SU-DHL-6 (cell line): ENCODE measurements around the gene BAZ2A.

Source experiments
- H2AFZ ChIP-seq: fragments of 200-600 bp; sonication (generic); 2 replicates; pipeline ENCODE4 v1.6.1; 2014; ENCODE audit warnings: low read depth, mild to moderate bottlenecking, moderate library complexity, mixed read lengths, antibody characterized with exemption, low read length; ENCODE audit not compliant: severe bottlenecking
- H3F3A ChIP-seq: fragments of 200-600 bp; shearing (Covaris generic); 2 replicates; pipeline ENCODE4 v1.6.0; 2016; ENCODE audit warnings: antibody characterized with exemption, mild to moderate bottlenecking; ENCODE audit not compliant: insufficient read depth
- H3K27ac ChIP-seq: fragments of 200-600 bp; sonication (generic); 2 replicates; pipeline ENCODE4 v1.5.1; 2016; ENCODE audit warnings: low read depth, mild to moderate bottlenecking, low read length, moderate library complexity, mixed read lengths
- H3K27me3 ChIP-seq: fragments of 200-600 bp; sonication (generic), shearing (Covaris generic); 2 replicates; pipeline ENCODE4 v1.6.0; 2014; ENCODE audit warnings: mild to moderate bottlenecking, low read length
- H3K36me3 ChIP-seq: fragments of 200-600 bp; sonication (generic); 2 replicates; pipeline ENCODE4 v1.6.1; 2014; ENCODE audit warnings: mild to moderate bottlenecking, low read length, mixed read lengths
- H3K4me2 ChIP-seq: fragments of 300-600, 200-600 bp; shearing (Covaris generic), sonication (generic); 2 replicates; pipeline ENCODE4 v1.6.0; 2014; ENCODE audit warnings: low read length, low read depth, mild to moderate bottlenecking; ENCODE audit not compliant: poor library complexity, severe bottlenecking
- H3K4me3 ChIP-seq: fragments of 200-600 bp; sonication (generic); 2 replicates; pipeline ENCODE4 v1.5.1; 2014; ENCODE audit warnings: antibody characterized with exemption, low read length, mild to moderate bottlenecking, mixed read lengths; ENCODE audit not compliant: insufficient read depth, poor library complexity, severe bottlenecking
- H3K79me2 ChIP-seq: fragments of 200-600 bp; sonication (generic); 2 replicates; pipeline ENCODE4 v1.6.1; 2014; ENCODE audit warnings: mild to moderate bottlenecking, low read length, moderate library complexity; ENCODE audit not compliant: insufficient read depth
- H3K9ac ChIP-seq: fragments of 200-600 bp; sonication (generic); 2 replicates; pipeline ENCODE4 v1.7.0; 2014; ENCODE audit warnings: mild to moderate bottlenecking, low read length
- H3K9me2 ChIP-seq: fragments of 200-600 bp; sonication (generic); replicated peaks from 2 replicates; pipeline ENCODE4 v1.6.1; 2014; ENCODE audit warnings: low read length; ENCODE audit not compliant: insufficient read depth
- H3K9me3 ChIP-seq: fragments of 200-600 bp; sonication (generic); 2 replicates; pipeline ENCODE4 v1.6.1; 2014; ENCODE audit warnings: low read length, mixed read lengths; ENCODE audit not compliant: insufficient read depth
- H4K20me1 ChIP-seq: fragments of 200-600 bp; sonication (generic); 2 replicates; pipeline ENCODE4 v1.6.1; 2014; ENCODE audit warnings: low read depth, mild to moderate bottlenecking, antibody characterized with exemption, low read length, moderate library complexity, mixed read lengths
- CTCF ChIP-seq: fragments of 200-600 bp; sonication (generic); IDR thresholded peaks from one replicate; pipeline ENCODE4 v1.5.1; 2017; ENCODE audit warnings: antibody characterized with exemption, mild to moderate bottlenecking, low read length, moderate library complexity; ENCODE audit not compliant: insufficient read depth, poor library complexity, severe bottlenecking
- EZH2phosphoT487 ChIP-seq: fragments of 200-600 bp; sonication (generic), shearing (Covaris generic); conservative IDR thresholded peaks from 2 replicates; pipeline ENCODE4 v1.6.1; 2018; ENCODE audit warnings: mild to moderate bottlenecking, antibody characterized with exemption, low read length, moderate library complexity, mixed read lengths

The BAZ2A gene

GRCh38 chr12:56635806-56636674, 5.9 kb upstream of the BAZ2A start:
- Histone ChIP-seq H3K9ac (peak overlapping the region; percentile 59), H3K27ac (peak overlapping the region; percentile 84), H4K20me1 (no peaks in the 10 kb centered on the region), H3K9me2 (no peaks in the 10 kb centered on the region), H3K27me3 (no peaks in the 10 kb centered on the region), H3K9me3 (no peaks in the 10 kb centered on the region), H3K4me3 (peak overlapping the region; percentile 60), H3K36me3 (peaks cover 19% of the 10 kb centered on the region), H3K4me2 (peak overlapping the region; percentile 76), H3K79me2 (peaks cover 12% of the 10 kb centered on the region; the same call in 1 of the 2 replicates), H2AFZ (peak overlapping the region; percentile 39), H3F3A (peaks cover 34% of the 10 kb centered on the region)
- TF ChIP-seq CTCF (no peak), EZH2phosphoT487 (no peak)

GRCh38 chr12:56634837-56635791, 5.0 kb upstream of the BAZ2A start:
- Histone ChIP-seq H3K4me2 (peak overlapping the region; percentile 76), H3K9me2 (no peaks in the 10 kb centered on the region), H3K4me3 (peak overlapping the region; percentile 60), H3K79me2 (peaks cover 12% of the 10 kb centered on the region; the same call in 1 of the 2 replicates), H3K9ac (peak overlapping the region; percentile 59), H3K36me3 (peaks cover 16% of the 10 kb centered on the region), H3F3A (peaks cover 34% of the 10 kb centered on the region), H4K20me1 (no peaks in the 10 kb centered on the region), H2AFZ (peak overlapping the region; percentile 39), H3K9me3 (no peaks in the 10 kb centered on the region), H3K27me3 (no peaks in the 10 kb centered on the region), H3K27ac (peak overlapping the region; percentile 84)
- TF ChIP-seq CTCF (no peak), EZH2phosphoT487 (no peak)

GRCh38 chr12:56634242-56634836, 4.2 kb upstream of the BAZ2A start:
- TF ChIP-seq EZH2phosphoT487, result no peak
- Histone ChIP-seq H3F3A (peaks cover 32% of the 10 kb centered on the region), H3K4me3 (peak overlapping the region; percentile 60), H2AFZ (no peak overlapping the region), H3K9me2 (no peaks in the 10 kb centered on the region), H3K9me3 (no peaks in the 10 kb centered on the region), H4K20me1 (no peaks in the 10 kb centered on the region), H3K9ac (peak overlapping the region; percentile 59), H3K4me2 (peak overlapping the region; percentile 76), H3K79me2 (peaks cover 19% of the 10 kb centered on the region), H3K36me3 (peaks cover 14% of the 10 kb centered on the region), H3K27me3 (no peaks in the 10 kb centered on the region), H3K27ac (no peak overlapping the region)
